Endothelial cell of umbilical vein (primary cell): ENCODE measurements around the gene GNAS-AS1. TPM values are rescaled to one million over a fixed set of nuclear protein-coding genes. Genes with fewer than 3 reads are reported as not detected.
A peak's percentile ranks its signal among the peaks of the same experiment; 100 is the strongest.

Experiments used
- BruUV-seq: library from RNA; stranded (reverse); fragments of 400-500 nt; replicated peaks from 2 replicates; lab custom pipeline; 2021; lab: Mats Ljungman, UMichigan
- CTCF ChIA-PET: fragments of 300-600, 350-600 bp; sonication (Branson Sonifier 250); formaldehyde crosslinking; loops from one replicate; lab custom pipeline; 2021; ENCODE audit warnings: antibody characterized with exemption, inconsistent platforms; lab: Charles Lee
- POLR2A ChIA-PET: fragments of 300-600, 350-600 bp; sonication (Branson Sonifier 250); formaldehyde crosslinking; loops from one replicate; lab custom pipeline; 2021; ENCODE audit warnings: antibody characterized with exemption, inconsistent platforms; lab: Charles Lee
- DNase-seq: peaks from one replicate; pipeline ENCODE4 v3.0.0-alpha.2; 2011; ENCODE audit warnings: low read depth, low spot score
- FAIRE-seq: peaks from 2 replicates; lab custom pipeline; 2011; peaks lifted over from hg19 to GRCh38; lab: Jason Lieb, UNC
- H2AFZ ChIP-seq: 2 replicates; pipeline ENCODE4 v1.6.0; 2012; ENCODE audit warnings: low read depth, low read length, control low read depth, inconsistent platforms
- H3K27ac ChIP-seq: 2 replicates; pipeline ENCODE4 v1.5.1; 2011; ENCODE audit warnings: low read depth, mild to moderate bottlenecking, control low read depth, low read length, moderate library complexity; ENCODE audit not compliant: insufficient read depth
- H3K27me3 ChIP-seq, 2 experiments: 2 replicates each; pipeline versions ENCODE4 v1.6.0 to v1.6.1; 2011; ENCODE audit warnings: low read length in 2 of 2, mixed read lengths in 1 of 2; ENCODE audit not compliant: control insufficient read depth in 2 of 2, insufficient read depth in 2 of 2
- H3K36me3 ChIP-seq, 2 experiments: 2 replicates in 1 of 2; 3 replicates in 1 of 2; pipeline ENCODE4 v1.5.1; 2011; ENCODE audit warnings: low read length in 2 of 2, mild to moderate bottlenecking in 1 of 2, moderate library complexity in 1 of 2; ENCODE audit not compliant: control insufficient read depth in 2 of 2, insufficient read depth in 2 of 2; ENCODE audit errors: extremely low read depth in 1 of 2
- H3K4me1 ChIP-seq: 3 replicates; pipeline ENCODE4 v1.5.1; 2011; ENCODE audit warnings: mild to moderate bottlenecking, low read length; ENCODE audit not compliant: control insufficient read depth, insufficient read depth; ENCODE audit errors: extremely low read depth
- H3K4me2 ChIP-seq: 2 replicates; pipeline ENCODE4 v1.6.1; 2011; ENCODE audit warnings: low read length, control low read depth, mixed read lengths; ENCODE audit not compliant: insufficient read depth
- H3K4me3 ChIP-seq, 3 experiments: fragments of 200-600 bp in 1 of 3; sonication (generic), shearing (Covaris generic) in 1 of 3; replicated peaks in 1 of 3; 2 replicates each; pipeline ENCODE4 v1.5.1; 2011 to 2016; ENCODE audit warnings: control low read depth in 3 of 3, low read length in 3 of 3, mild to moderate bottlenecking in 2 of 3, inconsistent platforms in 1 of 3, low read depth in 1 of 3, moderate library complexity in 1 of 3; ENCODE audit not compliant: insufficient read depth in 1 of 3
- H3K79me2 ChIP-seq: 2 replicates; pipeline ENCODE4 v1.6.0; 2012; ENCODE audit warnings: low read length, inconsistent platforms; ENCODE audit not compliant: control insufficient read depth, insufficient read depth
- H3K9ac ChIP-seq: replicated peaks from 2 replicates; pipeline ENCODE3; 2011; ENCODE audit warnings: low read length, control low read depth; ENCODE audit not compliant: insufficient read depth; ENCODE audit errors: extremely low read depth
- H3K9me1 ChIP-seq: replicated peaks from 3 replicates; pipeline ENCODE4 v1.6.0; 2011; ENCODE audit warnings: mild to moderate bottlenecking, low read length; ENCODE audit not compliant: control insufficient read depth, insufficient read depth; ENCODE audit errors: extremely low read depth
- H3K9me3 ChIP-seq: replicated peaks from 2 replicates; pipeline ENCODE4 v1.5.1; 2012; ENCODE audit warnings: low read length, inconsistent platforms; ENCODE audit not compliant: control insufficient read depth, insufficient read depth
- H4K20me1 ChIP-seq: replicated peaks from 2 replicates; pipeline ENCODE3; 2011; ENCODE audit warnings: mild to moderate bottlenecking, low read length; ENCODE audit not compliant: control insufficient read depth, insufficient read depth; ENCODE audit errors: extremely low read depth
- CTCF ChIP-seq, 2 donors: IDR thresholded peaks; 1 replicate in 1 of 2; 2 replicates in 1 of 2; pipeline ENCODE4 v1.5.1; 2011; ENCODE audit warnings: low read length in 2 of 2, mild to moderate bottlenecking in 2 of 2, moderate library complexity in 2 of 2, control low read depth in 1 of 2, inconsistent platforms in 1 of 2, low read depth in 1 of 2; ENCODE audit not compliant: insufficient read depth in 1 of 2; ENCODE audit errors: extremely low read depth in 1 of 2
- EZH2 ChIP-seq: IDR thresholded peaks from 2 replicates; pipeline ENCODE4 v1.6.1; 2012; ENCODE audit warnings: borderline replicate concordance, low read depth, mild to moderate bottlenecking, moderate library complexity, low read length, inconsistent platforms; ENCODE audit not compliant: severe bottlenecking
- FOS ChIP-seq: IDR thresholded peaks from 2 replicates; pipeline ENCODE4 v1.6.1; 2011; ENCODE audit warnings: mild to moderate bottlenecking, low read length, moderate library complexity, borderline replicate concordance; ENCODE audit not compliant: insufficient read depth
- GATA2 ChIP-seq: IDR thresholded peaks from 2 replicates; pipeline ENCODE4 v1.7.0; 2011; ENCODE audit warnings: low read depth, mild to moderate bottlenecking, moderate library complexity, mixed read lengths, low read length; ENCODE audit not compliant: insufficient read length, insufficient read depth
- JUN ChIP-seq: IDR thresholded peaks from 2 replicates; pipeline ENCODE4 v1.6.1; 2011; ENCODE audit warnings: borderline replicate concordance, low read depth; ENCODE audit not compliant: insufficient read length, insufficient read depth
- MAX ChIP-seq: IDR thresholded peaks from 2 replicates; pipeline ENCODE4 v1.6.1; 2011; ENCODE audit not compliant: insufficient read depth, insufficient read length
- MYC ChIP-seq: IDR thresholded peaks from one replicate; pipeline ENCODE4 v1.6.1; 2011; ENCODE audit warnings: mild to moderate bottlenecking, low read depth, low read length
- POLR2A ChIP-seq: IDR thresholded peaks from 2 replicates; pipeline ENCODE4 v1.6.1; 2012; ENCODE audit warnings: low read depth, mild to moderate bottlenecking, control low read depth, low read length
- POLR2AphosphoS5 ChIP-seq: IDR thresholded peaks from 2 replicates; pipeline ENCODE4 v1.6.1; 2012; ENCODE audit warnings: low read depth, mild to moderate bottlenecking, control low read depth, low read length, moderate library complexity; ENCODE audit not compliant: insufficient read depth
- dilution Hi-C: fragments of 300-500 bp; cut with MboI; formaldehyde crosslinking; loops from one replicate; pipeline ENCODE4 v1.15.0; 2019; ENCODE audit warnings: low sequenced_read_pairs; ENCODE audit not compliant: extremely low pct_ligation_motif_present
- intact Hi-C: fragments of 100-400 bp; cut with micrococcal nuclease; formaldehyde crosslinking; loops from one replicate; pipeline ENCODE4 v1.10.0; 2022
- polyA plus RNA-seq, 4 experiments: library from polyadenylated mRNA; depleted of rRNA in 3 of 4; stranded (reverse) in 3 of 4; unstranded in 1 of 4; fragments of >200 nt; gene quantifications; 2 replicates each; pipeline versions ENCODE4 v1.2.1 to v1.2.3, GENCODE V29; 2011 to 2012; ENCODE audit warnings: missing spikeins in 1 of 4
- total RNA-seq: library from RNA; stranded (reverse); gene quantifications from 2 replicates; pipeline ENCODE4 v1.2.3, GENCODE V29; 2021

Gene GNAS-AS1
- total and polyA plus RNA-seq, 2 donors (not counting 3 experiments of a cell fraction or from before 2014, with no cell fraction given): 0.11 to 0.58 TPM

DNA sequence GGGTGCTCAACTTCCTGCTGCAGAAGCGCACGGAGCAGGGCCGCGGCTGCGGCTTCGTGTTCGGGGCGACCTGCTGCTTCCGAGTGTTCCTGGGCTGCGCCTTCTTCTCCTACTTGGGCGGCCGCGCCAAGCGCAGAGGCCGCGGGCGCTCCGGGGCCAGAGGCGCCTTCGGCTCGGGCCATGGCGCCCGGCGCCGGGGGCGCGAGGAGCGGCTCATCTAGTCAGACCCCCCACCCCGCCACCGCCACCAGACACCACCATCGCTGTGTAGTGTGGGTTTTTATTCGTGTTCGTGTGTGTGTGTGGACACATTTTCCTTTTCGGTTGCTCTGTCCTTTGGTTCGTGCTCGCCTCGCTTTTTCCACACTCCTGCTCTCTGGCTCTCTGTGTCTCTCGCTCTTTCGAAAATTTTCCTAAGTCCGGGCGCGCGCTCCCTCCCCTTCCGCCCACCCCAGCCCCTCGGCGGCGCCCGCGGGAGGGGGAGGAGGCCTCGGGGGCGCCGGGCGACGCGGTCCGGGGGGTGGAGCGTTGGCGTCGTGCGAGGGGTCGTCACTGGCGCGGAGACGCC is 39.9 kb upstream of the GNAS-AS1 start:
- Histone ChIP-seq H4K20me1 (peaks cover 22% of the 10 kb centered on the region), H2AFZ (peak overlapping the region; percentile 11), H3K27ac (peak overlapping the region; percentile 47), H3K36me3 (no peaks in the 10 kb centered on the region), H3K27me3 (peaks cover 2% of the 10 kb centered on the region in 2 experiments), H3K4me1 (peaks cover 30% of the 10 kb centered on the region), H3K9me1 (no peaks in the 10 kb centered on the region), H3K4me2 (peak overlapping the region; percentile 27), H3K79me2 (peaks cover 40% of the 10 kb centered on the region), H3K9me3 (no peaks in the 10 kb centered on the region), H3K9ac (peak overlapping the region; percentile 59), H3K4me3 (peak overlapping the region; percentile 17 to 91 (median 70))
- POLR2A ChIA-PET: interaction anchor here (1.4 kb wide), 1 partner anchor 142 kb away, joined by 3 read pairs; the partner anchor contains the start of gene ATP5F1E
- DNase-seq (peak; percentile 87), FAIRE-seq (peak; percentile 74)
- TF ChIP-seq POLR2AphosphoS5 (peak; percentile 30), EZH2 (no peak), POLR2A (peak; percentile 25)
- CTCF ChIA-PET: no interaction called here
- dilution Hi-C loops (no loop called here), intact Hi-C loops (loop anchor here (1.0 to 10.0 kb wide), 3 partner anchors 20 to 1176 kb away; partner anchors contain the start of genes ATP5F1E and PMEPA1)
- BruUV-seq: no TSS peak

DNA sequence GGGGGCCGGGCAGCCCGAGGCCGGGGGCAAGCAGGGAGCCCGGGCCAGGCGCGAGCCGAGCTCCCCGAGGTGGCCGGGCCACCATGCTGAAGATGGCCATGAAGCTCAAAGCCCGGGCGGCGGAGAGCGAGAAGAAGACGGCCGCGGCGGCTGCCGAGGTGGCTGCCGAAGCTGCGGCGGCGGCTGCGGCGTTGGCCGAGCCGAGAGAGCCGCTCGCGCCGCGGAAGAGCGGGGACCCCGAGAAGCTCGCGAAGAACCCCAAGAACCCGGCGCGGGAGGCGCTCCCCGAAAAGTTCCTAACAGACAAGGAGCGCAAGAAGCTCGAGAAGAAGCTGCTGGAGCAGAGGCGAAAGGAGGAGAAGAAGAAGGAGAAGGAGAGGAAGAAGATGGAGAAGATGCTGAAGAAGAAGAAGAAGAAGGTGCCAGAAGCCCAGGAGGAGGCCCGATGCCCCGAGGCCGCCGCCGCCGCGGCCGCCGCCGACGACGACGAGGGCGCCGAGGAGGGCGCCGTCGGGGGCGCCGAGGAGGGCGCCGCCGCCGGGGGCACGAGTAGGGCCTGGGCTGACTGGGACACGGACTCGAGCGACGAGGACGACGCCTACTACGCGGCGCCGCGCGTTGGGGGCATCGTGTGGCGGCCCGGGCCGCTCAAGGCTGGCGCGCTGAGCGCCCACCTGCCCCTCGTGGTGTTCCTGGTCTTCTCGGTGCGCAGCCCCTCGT is 39.3 kb upstream of the GNAS-AS1 start:
- peaks cover 34% of the 10 kb centered on the region for H3K79me2 ChIP-seq
- POLR2A ChIA-PET: interaction anchor here (1.7 kb wide), 1 partner anchor 18 kb away, joined by 6 read pairs; no protein-coding TSS in a partner anchor
- intact Hi-C loops: loop anchor here (2.0 to 10.0 kb wide), 2 partner anchors 19 to 1175 kb away; partner anchors contain the start of gene PMEPA1
- peak overlapping the region; percentile 69 for H3K9ac ChIP-seq
- peak overlapping the region; percentile 11 for H2AFZ ChIP-seq
- H3K9me1 ChIP-seq: no peaks in the 10 kb centered on the region
- peak overlapping the region; percentile 62 to 91 (median 70) for H3K4me3 ChIP-seq
- TF ChIP-seq MYC (no peak), JUN (no peak), EZH2 (no peak), CTCF (IDR thresholded peaks at IDR 0.05; ENCODE audit: extremely low read depth in 1 of 2, insufficient read depth in 1 of 2, low read depth in 1 of 2, low read length in 2 of 2) (no peak), POLR2AphosphoS5 (no peak), POLR2A (no peak), MAX (no peak), FOS (no peak), GATA2 (no peak)
- DNase-seq (no peak), FAIRE-seq (no peak)
- H3K4me2 ChIP-seq: peak overlapping the region; percentile 27
- H3K36me3 ChIP-seq: no peaks in the 10 kb centered on the region
- peak overlapping the region; percentile 47 for H3K27ac ChIP-seq
- H3K4me1 ChIP-seq: peaks cover 24% of the 10 kb centered on the region
- H3K9me3 ChIP-seq: no peaks in the 10 kb centered on the region
- peaks cover 2 to 3% of the 10 kb centered on the region in 2 experiments for H3K27me3 ChIP-seq
- H4K20me1 ChIP-seq: peaks cover 16% of the 10 kb centered on the region
- CTCF ChIA-PET: interaction anchor here (1.3 to 1.4 kb wide), 2 partner anchors 20 to 153 kb away, joined by 3 to 6 read pairs; partner anchors contain the start of gene PRELID3B
- dilution Hi-C loops: no loop called here
- BruUV-seq: no TSS peak
